Right lobe of liver (tissue), 4 donors: ENCODE measurements around the gene MYO1A.

Experiments
- POLR2A ChIP-seq: fragments of 450-650 bp; IDR thresholded peaks from one replicate; pipeline ENCODE4 v1.6.1; 2017; ENCODE audit warnings: antibody characterized with exemption, mild to moderate bottlenecking
- TF ChIP-seq, protein P1 (sequence below), 4 donors: fragments of 200-600 bp in 3 of 4; fragments of 450-650 bp in 1 of 4; IDR thresholded peaks; one replicate each; pipeline versions ENCODE4 v1.5.1 to v1.8.0; 2016 to 2022; ENCODE audit warnings: antibody characterized with exemption in 4 of 4, mild to moderate bottlenecking in 2 of 4
- donor health status: DM: no; HTN: no; CAD: no.
- donor health status: DM: no; HTN: no; CAD: no.
- donor health status: DM: no; HTN: yes; CAD: no.

DNA sequence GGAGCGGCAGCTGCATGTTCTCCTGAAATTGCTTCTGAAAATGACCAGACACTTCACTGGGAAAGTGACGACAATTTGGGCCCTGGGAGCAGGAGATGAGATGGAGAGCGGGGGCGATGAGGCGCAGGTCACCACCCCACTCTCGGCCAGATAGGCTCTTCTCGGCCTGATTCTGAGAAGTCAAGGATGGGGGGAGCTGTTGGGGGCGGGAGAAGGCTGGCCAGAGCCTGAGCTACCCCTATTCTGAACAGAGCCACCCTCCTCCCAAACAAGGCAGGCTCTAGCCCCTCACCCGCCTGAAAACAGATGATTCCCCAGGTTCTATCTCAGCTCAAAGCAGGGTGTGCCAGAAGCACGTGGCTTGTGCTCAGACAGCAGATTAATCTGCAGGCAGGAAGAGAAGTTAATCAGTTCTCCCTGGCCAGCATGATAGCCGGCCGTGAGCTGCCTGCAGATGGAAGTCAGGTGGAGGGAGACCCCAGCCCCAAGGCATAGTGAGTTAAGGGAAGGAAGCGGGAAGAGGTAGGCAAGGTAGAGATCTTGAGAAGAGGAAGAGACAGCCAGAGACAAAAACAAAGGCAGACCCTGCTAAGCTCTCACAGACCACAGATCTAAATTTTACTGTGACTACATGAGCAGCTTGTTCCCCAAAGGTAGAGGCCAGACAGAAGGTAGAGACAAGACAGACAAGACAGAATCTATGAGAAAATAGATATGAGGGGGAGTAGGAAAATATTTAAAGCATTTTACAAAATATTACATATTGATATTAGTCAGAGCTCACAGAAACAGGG is 22.7 kb downstream of the MYO1A start:
- TF ChIP-seq, protein P1, sequence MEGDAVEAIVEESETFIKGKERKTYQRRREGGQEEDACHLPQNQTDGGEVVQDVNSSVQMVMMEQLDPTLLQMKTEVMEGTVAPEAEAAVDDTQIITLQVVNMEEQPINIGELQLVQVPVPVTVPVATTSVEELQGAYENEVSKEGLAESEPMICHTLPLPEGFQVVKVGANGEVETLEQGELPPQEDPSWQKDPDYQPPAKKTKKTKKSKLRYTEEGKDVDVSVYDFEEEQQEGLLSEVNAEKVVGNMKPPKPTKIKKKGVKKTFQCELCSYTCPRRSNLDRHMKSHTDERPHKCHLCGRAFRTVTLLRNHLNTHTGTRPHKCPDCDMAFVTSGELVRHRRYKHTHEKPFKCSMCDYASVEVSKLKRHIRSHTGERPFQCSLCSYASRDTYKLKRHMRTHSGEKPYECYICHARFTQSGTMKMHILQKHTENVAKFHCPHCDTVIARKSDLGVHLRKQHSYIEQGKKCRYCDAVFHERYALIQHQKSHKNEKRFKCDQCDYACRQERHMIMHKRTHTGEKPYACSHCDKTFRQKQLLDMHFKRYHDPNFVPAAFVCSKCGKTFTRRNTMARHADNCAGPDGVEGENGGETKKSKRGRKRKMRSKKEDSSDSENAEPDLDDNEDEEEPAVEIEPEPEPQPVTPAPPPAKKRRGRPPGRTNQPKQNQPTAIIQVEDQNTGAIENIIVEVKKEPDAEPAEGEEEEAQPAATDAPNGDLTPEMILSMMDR (IDR thresholded peaks at IDR 0.05): no peak
- TF ChIP-seq POLR2A: no peak
